ENCODE results near the gene MORC1.
"Not testable (repeated sequence)": the region's sequence is repeated elsewhere in the genome, so short reads cannot be mapped to it uniquely, and the experiment has no call there.

The MORC1 gene

DNA sequence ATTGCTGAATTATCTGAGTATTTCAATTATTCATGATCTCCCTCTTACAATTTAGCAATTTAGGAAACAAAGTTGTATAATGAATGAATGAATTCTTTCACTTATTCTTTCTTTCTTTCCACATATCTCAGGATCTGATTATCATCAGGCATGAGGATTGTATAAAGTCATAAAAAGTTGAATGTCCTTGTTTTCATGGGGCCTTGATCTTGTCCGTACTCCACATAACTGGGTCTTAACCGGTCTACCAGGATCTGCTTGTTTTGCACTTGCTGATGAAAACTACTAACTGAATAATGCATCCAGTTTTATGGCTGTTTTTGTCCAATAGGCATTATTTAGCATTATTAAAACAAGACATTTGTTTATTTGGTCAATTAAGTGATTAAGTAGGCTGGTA, 31.1 kb upstream of the MORC1 start:
- H3K4me3 ChIP-seq (ENCODE audit: control insufficient read depth, low read depth, low read length): no peak overlapping the region
- no peak for DNase-seq (ENCODE audit: low read depth)
- TF ChIP-seq, protein P1, sequence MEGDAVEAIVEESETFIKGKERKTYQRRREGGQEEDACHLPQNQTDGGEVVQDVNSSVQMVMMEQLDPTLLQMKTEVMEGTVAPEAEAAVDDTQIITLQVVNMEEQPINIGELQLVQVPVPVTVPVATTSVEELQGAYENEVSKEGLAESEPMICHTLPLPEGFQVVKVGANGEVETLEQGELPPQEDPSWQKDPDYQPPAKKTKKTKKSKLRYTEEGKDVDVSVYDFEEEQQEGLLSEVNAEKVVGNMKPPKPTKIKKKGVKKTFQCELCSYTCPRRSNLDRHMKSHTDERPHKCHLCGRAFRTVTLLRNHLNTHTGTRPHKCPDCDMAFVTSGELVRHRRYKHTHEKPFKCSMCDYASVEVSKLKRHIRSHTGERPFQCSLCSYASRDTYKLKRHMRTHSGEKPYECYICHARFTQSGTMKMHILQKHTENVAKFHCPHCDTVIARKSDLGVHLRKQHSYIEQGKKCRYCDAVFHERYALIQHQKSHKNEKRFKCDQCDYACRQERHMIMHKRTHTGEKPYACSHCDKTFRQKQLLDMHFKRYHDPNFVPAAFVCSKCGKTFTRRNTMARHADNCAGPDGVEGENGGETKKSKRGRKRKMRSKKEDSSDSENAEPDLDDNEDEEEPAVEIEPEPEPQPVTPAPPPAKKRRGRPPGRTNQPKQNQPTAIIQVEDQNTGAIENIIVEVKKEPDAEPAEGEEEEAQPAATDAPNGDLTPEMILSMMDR (IDR thresholded peaks at IDR 0.05; ENCODE audit: control insufficient read depth, insufficient read depth, low read depth, low read length, missing control alignments): no peak

DNA sequence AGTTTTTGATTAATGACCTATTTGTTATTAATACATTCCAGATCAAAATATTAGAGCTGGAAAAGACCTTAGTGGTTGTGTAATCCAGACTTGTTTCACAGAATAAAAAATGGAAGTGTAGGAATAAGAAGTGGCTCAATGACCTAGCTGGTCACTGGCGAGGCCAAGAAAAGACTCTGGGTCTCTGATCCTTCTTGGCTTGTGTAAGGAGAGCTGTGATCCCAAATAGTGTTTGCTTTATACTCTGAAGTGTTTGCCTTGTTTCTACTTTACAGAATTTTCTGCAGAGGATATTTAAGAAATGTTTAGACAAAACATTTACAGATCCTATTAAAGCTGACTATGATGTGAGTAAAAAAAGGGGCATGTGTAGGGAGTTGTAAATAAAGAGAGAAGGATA, 25.7 kb upstream of the MORC1 start:
- TF ChIP-seq, protein P1 (IDR thresholded peaks at IDR 0.05; ENCODE audit: control insufficient read depth, insufficient read depth, low read depth, low read length, missing control alignments): no peak
- no peak for DNase-seq (ENCODE audit: low read depth)
- H3K4me3 ChIP-seq (ENCODE audit: control insufficient read depth, low read depth, low read length): no peak overlapping the region

DNA sequence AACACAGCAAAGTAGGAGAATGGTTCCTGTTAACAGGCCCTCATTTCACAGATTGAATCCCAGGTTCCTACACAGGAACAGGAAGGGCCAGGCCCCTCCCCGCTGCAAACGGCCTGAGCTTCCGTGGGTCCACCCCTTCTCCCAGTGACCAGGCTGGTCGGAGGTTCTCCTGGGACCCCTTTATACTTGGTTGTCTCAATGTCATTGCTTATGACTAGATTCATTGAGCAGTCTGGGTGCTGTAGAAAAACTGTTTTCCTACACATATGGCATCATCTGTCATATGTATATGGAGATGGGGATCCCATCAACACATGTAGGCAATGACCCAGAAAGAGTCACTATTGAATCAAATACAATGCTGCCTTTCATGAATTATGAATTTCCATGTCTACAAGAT, 22.4 kb upstream of the MORC1 start:
- TF ChIP-seq, protein P1 (IDR thresholded peaks at IDR 0.05; ENCODE audit: control insufficient read depth, insufficient read depth, low read depth, low read length, missing control alignments): no peak
- no peak overlapping the region for H3K4me3 ChIP-seq (ENCODE audit: control insufficient read depth, low read depth, low read length)
- DNase-seq (ENCODE audit: low read depth): no peak

DNA sequence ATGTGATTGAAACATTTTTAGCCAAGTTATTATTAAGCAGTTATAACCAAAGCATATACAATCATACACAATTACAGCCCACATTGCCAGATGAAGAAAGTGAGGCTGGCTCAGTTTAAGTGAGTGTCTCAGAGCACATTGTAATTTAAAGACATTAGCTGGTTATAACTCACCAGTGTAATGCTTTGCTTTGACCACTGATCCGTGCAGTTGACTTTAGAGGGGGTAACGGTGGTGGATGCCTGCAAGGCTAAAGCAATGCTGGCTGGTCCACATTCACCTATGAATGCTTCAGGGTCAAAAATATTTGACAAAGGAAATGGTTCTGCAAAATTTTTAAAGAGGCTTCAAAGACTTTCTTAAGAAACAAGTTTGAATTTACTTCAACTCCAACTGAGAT, 19.8 kb upstream of the MORC1 start:
- DNase-seq (ENCODE audit: low read depth): no peak
- H3K4me3 ChIP-seq (ENCODE audit: control insufficient read depth, low read depth, low read length): no peak overlapping the region
- TF ChIP-seq, protein P1 (IDR thresholded peaks at IDR 0.05; ENCODE audit: control insufficient read depth, insufficient read depth, low read depth, low read length, missing control alignments): no peak

DNA sequence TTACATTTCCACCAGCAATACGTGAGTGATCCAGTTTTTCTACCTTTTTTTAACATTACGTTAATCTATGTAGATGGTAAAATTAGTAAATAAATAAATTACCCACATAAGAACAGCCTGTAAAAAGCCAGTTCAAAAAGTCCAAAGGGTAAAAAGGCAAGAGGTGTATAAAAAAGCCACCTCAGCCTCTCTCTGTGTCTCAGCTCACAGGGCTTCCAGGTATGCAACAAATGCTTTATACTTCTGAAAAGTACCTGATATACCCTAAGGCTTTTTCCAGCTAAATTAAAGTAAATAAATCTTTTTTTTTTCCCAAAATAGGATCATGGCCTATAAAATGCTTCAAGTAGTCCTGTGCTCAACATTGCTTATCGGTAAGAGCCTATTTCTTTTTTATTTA, 18.6 kb upstream of the MORC1 start, which contains the start of gene C3orf85:
C3orf85 (plus strand) TSS at position 197 of the 400 bp plus-strand sequence; CDS start at position 326, 129 bp downstream.
- no peak for DNase-seq (ENCODE audit: low read depth)
- TF ChIP-seq, protein P1 (IDR thresholded peaks at IDR 0.05; ENCODE audit: control insufficient read depth, insufficient read depth, low read depth, low read length, missing control alignments): no peak
- no peak within 1 kb of the TSS for H3K4me3 ChIP-seq (ENCODE audit: control insufficient read depth, low read depth, low read length)

DNA sequence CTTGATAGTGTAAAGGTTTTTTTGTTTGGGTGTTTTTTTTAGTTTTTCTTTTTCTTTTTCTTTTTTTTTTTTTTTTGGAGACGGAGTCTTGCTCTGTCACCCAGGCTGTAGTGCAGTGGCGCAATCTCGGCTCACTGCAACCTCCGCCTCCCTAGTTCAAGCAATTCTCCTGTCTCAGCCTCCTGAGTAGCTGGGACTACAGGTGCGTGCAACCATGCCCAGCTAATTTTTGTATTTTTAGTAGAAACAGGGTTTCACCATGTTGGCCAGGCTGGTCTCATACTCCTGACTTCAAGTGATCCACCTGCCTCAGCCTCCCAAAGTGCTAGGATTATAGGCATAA, 15.5 kb upstream of the MORC1 start:
- not testable (repeated sequence) for DNase-seq (ENCODE audit: low read depth); H3K4me3 ChIP-seq (ENCODE audit: control insufficient read depth, low read depth, low read length)

DNA sequence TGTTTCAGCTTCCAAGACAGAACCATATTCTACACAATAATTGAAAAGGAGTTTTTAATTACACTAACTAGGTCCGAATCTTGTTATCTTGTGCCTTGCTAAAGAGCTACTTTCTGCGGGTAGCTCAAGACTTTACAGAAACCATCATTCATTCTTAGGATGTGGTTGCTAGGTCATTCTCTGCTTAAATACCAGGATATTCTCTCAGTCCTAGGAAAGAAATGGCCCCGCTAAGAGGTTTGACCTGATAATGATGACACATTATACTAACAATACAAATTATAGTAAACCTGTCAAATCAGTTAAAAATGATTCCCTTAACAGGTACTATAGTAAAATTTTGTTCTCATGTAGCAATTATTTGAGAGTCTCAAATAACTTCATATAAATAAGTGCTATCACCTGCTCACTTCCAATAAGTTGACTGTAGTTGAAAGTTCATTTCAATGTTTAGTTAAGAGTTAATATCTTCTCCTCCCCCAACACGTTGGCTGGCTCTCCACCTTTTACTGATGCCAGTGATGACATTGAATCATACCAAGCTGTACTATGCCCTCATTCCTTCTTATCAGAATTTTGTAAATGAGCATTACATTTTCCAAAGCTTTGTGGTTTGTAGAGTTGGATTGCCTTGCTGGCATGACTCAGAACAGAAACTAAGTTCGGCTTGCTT, 15.0 kb upstream of the MORC1 start:
- TF ChIP-seq, protein P1 (IDR thresholded peaks at IDR 0.05; ENCODE audit: control insufficient read depth, insufficient read depth, low read depth, low read length, missing control alignments): no peak
- no peak overlapping the region for H3K4me3 ChIP-seq (ENCODE audit: control insufficient read depth, low read depth, low read length)
- no peak for DNase-seq (ENCODE audit: low read depth)
